Mucosa of stomach (tissue), 1 donor: Measurements from ENCODE around the gene RSPH1.

Experiments used
- H3K27me3 ChIP-seq: one replicate; pipeline ENCODE4 v1.7.0; 2013; ENCODE audit warnings: mild to moderate bottlenecking, low read length; ENCODE audit not compliant: control insufficient read depth, insufficient read depth
- H3K36me3 ChIP-seq: one replicate; pipeline ENCODE4 v1.7.0; 2013; ENCODE audit warnings: low read length; ENCODE audit not compliant: control insufficient read depth, insufficient read depth
- H3K4me1 ChIP-seq: one replicate; pipeline ENCODE4 v1.7.0; 2013; ENCODE audit warnings: mild to moderate bottlenecking, low read length; ENCODE audit not compliant: control insufficient read depth, insufficient read depth
- H3K4me3 ChIP-seq: one replicate; pipeline ENCODE4 v1.7.0; 2013; ENCODE audit warnings: low read length
- H3K9ac ChIP-seq: one replicate; pipeline ENCODE4 v1.7.0; 2013; ENCODE audit warnings: mild to moderate bottlenecking, low read length, moderate library complexity
- H3K9me3 ChIP-seq: one replicate; pipeline ENCODE4 v1.7.0; 2013; ENCODE audit warnings: mild to moderate bottlenecking, low read length, moderate library complexity; ENCODE audit not compliant: control insufficient read depth
- donor health status: Pancreatic carcinoma.

Gene RSPH1

GRCh38 chr21:42423197-42423675 is 72.8 kb downstream of the RSPH1 start:
- H3K27me3 ChIP-seq = peaks cover 3% of the 10 kb centered on the region

More at GRCh38 chr21:42423197-42423675, 72.8 kb downstream of the RSPH1 start:
- Histone ChIP-seq H3K4me1 (peaks cover 19% of the 10 kb centered on the region), H3K9ac (no peak overlapping the region), H3K4me3 (no peak overlapping the region), H3K36me3 (no peaks in the 10 kb centered on the region), H3K9me3 (no peaks in the 10 kb centered on the region)
